ENCODE data around the gene NXPH2.

NXPH2 gene

GRCh38 chr2:138700716-138701115, 79.5 kb downstream of the NXPH2 start:
- TF ChIP-seq CTCF (conservative IDR thresholded peaks at IDR 0.05; ENCODE audit: low read depth, low read length): no peak
- no peak overlapping the region for H3K4me3 ChIP-seq (ENCODE audit: low read length)
- DNase-seq (ENCODE audit: low read depth): no peak

GRCh38 chr2:138699421-138699820, 80.8 kb downstream of the NXPH2 start:
- H3K4me3 ChIP-seq (ENCODE audit: low read length): no peak overlapping the region
- TF ChIP-seq CTCF (conservative IDR thresholded peaks at IDR 0.05; ENCODE audit: low read depth, low read length): no peak
- no peak for DNase-seq (ENCODE audit: low read depth)

- DNase-seq (ENCODE audit: low read depth): no peak
- TF ChIP-seq CTCF (conservative IDR thresholded peaks at IDR 0.05; ENCODE audit: low read depth, low read length): no peak
- no peak overlapping the region for H3K4me3 ChIP-seq (ENCODE audit: low read length)
These were observed 81.8 kb downstream of the NXPH2 start for GRCh38 chr2:138698428-138698827.

- DNase-seq (ENCODE audit: low read depth): no peak
- no peak for TF ChIP-seq CTCF (conservative IDR thresholded peaks at IDR 0.05; ENCODE audit: low read depth, low read length)
- H3K4me3 ChIP-seq (ENCODE audit: low read length): no peak overlapping the region
These were observed 88.5 kb downstream of the NXPH2 start for GRCh38 chr2:138691667-138692066.

- DNase-seq (ENCODE audit: low read depth): no peak
- no peak for TF ChIP-seq CTCF (conservative IDR thresholded peaks at IDR 0.05; ENCODE audit: low read depth, low read length)
- no peak overlapping the region for H3K4me3 ChIP-seq (ENCODE audit: low read length)
These were observed 90.5 kb downstream of the NXPH2 start for GRCh38 chr2:138689705-138690104.

GRCh38 chr2:138682163-138682562, 98.0 kb downstream of the NXPH2 start:
- DNase-seq (ENCODE audit: low read depth): no peak
- TF ChIP-seq CTCF (conservative IDR thresholded peaks at IDR 0.05; ENCODE audit: low read depth, low read length): no peak
- H3K4me3 ChIP-seq (ENCODE audit: low read length): no peak overlapping the region

GRCh38 chr2:138677221-138677620, 103.0 kb downstream of the NXPH2 start:
- TF ChIP-seq CTCF (conservative IDR thresholded peaks at IDR 0.05; ENCODE audit: low read depth, low read length): no peak
- no peak for DNase-seq (ENCODE audit: low read depth)
- no peak overlapping the region for H3K4me3 ChIP-seq (ENCODE audit: low read length)

Measured in retinal pigment epithelial cell (primary cell).